ENCODE data around the gene SLIT3. TPM values are rescaled to one million over a fixed set of nuclear protein-coding genes. Genes with fewer than 3 reads are reported as not detected.

Gene SLIT3
- total RNA-seq, 1 experiment from 2014 or later, result 0.92 TPM

DNA sequence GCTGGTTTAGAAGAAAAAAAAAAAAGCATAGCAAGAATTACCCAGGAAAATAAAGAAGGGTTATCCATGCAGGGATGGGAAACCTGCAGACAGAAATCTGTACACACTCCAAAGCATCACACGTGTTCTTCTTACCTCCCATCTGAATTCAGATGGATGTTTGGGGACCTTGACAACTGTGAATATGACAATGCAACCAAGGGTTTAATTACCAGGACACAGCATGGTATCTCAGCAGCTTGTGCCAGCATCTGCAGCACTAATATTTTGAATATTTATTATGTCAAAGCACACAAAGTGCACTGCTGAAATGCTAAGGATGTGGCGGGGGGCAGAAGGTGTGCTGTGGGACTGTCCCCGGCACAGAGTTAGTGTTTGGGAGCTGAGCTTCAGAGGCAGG lies 47.9 kb downstream of the SLIT3 start:
- Mint-ChIP-seq H3K27ac (no peak overlapping the region), H3K27me3 (ENCODE audit: low read depth) (peaks cover 23% of the 10 kb centered on the region), H3K4me1 (no peaks in the 10 kb centered on the region), H3K36me3 (ENCODE audit: insufficient read depth in 1 of 3, low read depth in 3 of 3) (no peaks in the 10 kb centered on the region), H3K9me3 (no peaks in the 10 kb centered on the region), H3K4me3 (no peak overlapping the region)
- Histone ChIP-seq H3K27me3 (ENCODE audit: insufficient read depth, low read length) (no peaks in the 10 kb centered on the region), H3K14ac (ENCODE audit: insufficient read depth, low read length) (no peak overlapping the region), H2AFZ (ENCODE audit: low read length) (no peak overlapping the region), H3K18ac (ENCODE audit: insufficient read length, low read depth, low read length) (no peak overlapping the region), H2BK12ac (ENCODE audit: insufficient read length, low read depth, low read length) (no peak overlapping the region), H2BK15ac (ENCODE audit: low read depth, low read length) (no peak overlapping the region), H4K5ac (ENCODE audit: insufficient read length, low read depth, low read length) (no peak overlapping the region), H3K4me1 (ENCODE audit: insufficient read depth, low read length) (no peaks in the 10 kb centered on the region), H3K79me2 (ENCODE audit: insufficient read depth, low read length) (no peaks in the 10 kb centered on the region), H3K9me3 (ENCODE audit: control insufficient read depth, low read depth, low read length) (no peaks in the 10 kb centered on the region), H3K4ac (ENCODE audit: low read depth, low read length) (no peak overlapping the region), H3K79me1 (ENCODE audit: insufficient read depth, low read depth, low read length, poor library complexity, severe bottlenecking) (no peaks in the 10 kb centered on the region), H4K91ac (ENCODE audit: insufficient read length, low read depth, low read length) (no peak overlapping the region), H4K20me1 (ENCODE audit: control insufficient read depth, insufficient read depth, insufficient read length) (no peaks in the 10 kb centered on the region), H3K23ac (ENCODE audit: insufficient read length, low read depth, low read length) (no peak overlapping the region), H3K27ac (ENCODE audit: insufficient read length, low read depth, low read length) (no peak overlapping the region), H3K23me2 (ENCODE audit: insufficient read length, low read depth, low read length, poor library complexity, severe bottlenecking) (no peaks in the 10 kb centered on the region), H3T11ph (ENCODE audit: low read length) (no peak overlapping the region), H3K4me2 (ENCODE audit: insufficient read depth, insufficient read length, low read length) (no peak overlapping the region), H3K9ac (ENCODE audit: extremely low read depth, insufficient read length, low read length) (no peak overlapping the region), H2BK20ac (ENCODE audit: low read depth, low read length, poor library complexity, severe bottlenecking) (no peak overlapping the region), H2BK5ac (ENCODE audit: insufficient read length, low read length) (no peak overlapping the region), H2AK5ac (ENCODE audit: insufficient read length, low read length) (no peak overlapping the region), H4K8ac (replicated peaks; ENCODE audit: insufficient read length, low read depth, low read length) (no peak overlapping the region), H2BK120ac (ENCODE audit: low read depth, low read length, poor library complexity, severe bottlenecking) (no peak overlapping the region), H3K56ac (ENCODE audit: insufficient read length, low read depth, low read length) (no peak overlapping the region)
- no peak for DNase-seq
- TF ChIP-seq, protein P1, sequence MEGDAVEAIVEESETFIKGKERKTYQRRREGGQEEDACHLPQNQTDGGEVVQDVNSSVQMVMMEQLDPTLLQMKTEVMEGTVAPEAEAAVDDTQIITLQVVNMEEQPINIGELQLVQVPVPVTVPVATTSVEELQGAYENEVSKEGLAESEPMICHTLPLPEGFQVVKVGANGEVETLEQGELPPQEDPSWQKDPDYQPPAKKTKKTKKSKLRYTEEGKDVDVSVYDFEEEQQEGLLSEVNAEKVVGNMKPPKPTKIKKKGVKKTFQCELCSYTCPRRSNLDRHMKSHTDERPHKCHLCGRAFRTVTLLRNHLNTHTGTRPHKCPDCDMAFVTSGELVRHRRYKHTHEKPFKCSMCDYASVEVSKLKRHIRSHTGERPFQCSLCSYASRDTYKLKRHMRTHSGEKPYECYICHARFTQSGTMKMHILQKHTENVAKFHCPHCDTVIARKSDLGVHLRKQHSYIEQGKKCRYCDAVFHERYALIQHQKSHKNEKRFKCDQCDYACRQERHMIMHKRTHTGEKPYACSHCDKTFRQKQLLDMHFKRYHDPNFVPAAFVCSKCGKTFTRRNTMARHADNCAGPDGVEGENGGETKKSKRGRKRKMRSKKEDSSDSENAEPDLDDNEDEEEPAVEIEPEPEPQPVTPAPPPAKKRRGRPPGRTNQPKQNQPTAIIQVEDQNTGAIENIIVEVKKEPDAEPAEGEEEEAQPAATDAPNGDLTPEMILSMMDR (conservative IDR thresholded peaks at IDR 0.05), result no peak
- WGBS (ENCODE audit: extremely low coverage, insufficient read length, low lambda C conversion rate), result no CpG with 5 or more reads among the region's 3 CpGs
